HEK293 (cell line): ENCODE results near the gene TRIM23.
A peak's percentile ranks its signal among the peaks of the same experiment; 100 is the strongest.

Source experiments
- BCL11A ChIP-seq: fragments of 450-650 bp; formaldehyde crosslinking; IDR thresholded peaks from 2 replicates; pipeline ENCODE4 v1.5.1; 2016; ENCODE audit warnings: low read depth, missing biosample characterization, missing genetic modification characterization
- GLI2 ChIP-seq: fragments of 450-650 bp; formaldehyde crosslinking; IDR thresholded peaks from 2 replicates; pipeline ENCODE4; 2017; ENCODE audit warnings: missing biosample characterization, missing genetic modification characterization, low read depth, borderline replicate concordance
- HOXC10 ChIP-seq: sonication (generic); formaldehyde crosslinking; IDR thresholded peaks from 2 replicates; pipeline ENCODE4 v1.8.1; 2023; ENCODE audit warnings: mild to moderate bottlenecking, missing genetic modification reagents
- HOXD13 ChIP-seq: sonication (generic); formaldehyde crosslinking; IDR thresholded peaks from 2 replicates; pipeline ENCODE4 v1.8.0; 2022; ENCODE audit warnings: missing genetic modification reagents, borderline replicate concordance
- MZF1 ChIP-seq: fragments of 450-650 bp; formaldehyde crosslinking; IDR thresholded peaks from 2 replicates; pipeline ENCODE4 v1.5.1; 2017; ENCODE audit warnings: missing biosample characterization, missing genetic modification characterization, borderline replicate concordance
- OVOL3 ChIP-seq: fragments of 450-650 bp; formaldehyde crosslinking; IDR thresholded peaks from 2 replicates; pipeline ENCODE4 v1.5.1; 2016; ENCODE audit warnings: missing biosample characterization, missing genetic modification characterization
- PRDM1 ChIP-seq: fragments of 450-650 bp; formaldehyde crosslinking; IDR thresholded peaks from 2 replicates; pipeline ENCODE4; 2016; ENCODE audit warnings: missing biosample characterization, missing genetic modification characterization
- RBAK ChIP-seq: fragments of 450-650 bp; formaldehyde crosslinking; IDR thresholded peaks from 2 replicates; pipeline ENCODE4 v1.5.1; 2016; ENCODE audit warnings: missing biosample characterization, missing genetic modification characterization
- REST ChIP-seq: fragments of 450-650 bp; formaldehyde crosslinking; IDR thresholded peaks from 2 replicates; pipeline ENCODE4 v1.5.1; 2016; ENCODE audit warnings: missing biosample characterization, missing genetic modification characterization
- WT1 ChIP-seq: fragments of 450-650 bp; formaldehyde crosslinking; IDR thresholded peaks from 2 replicates; pipeline ENCODE4 v1.5.1; 2016; ENCODE audit warnings: missing biosample characterization, missing genetic modification characterization
- ZFP3 ChIP-seq: fragments of 450-650 bp; formaldehyde crosslinking; IDR thresholded peaks from 2 replicates; pipeline ENCODE4 v1.5.1; 2016; ENCODE audit warnings: low read depth, missing biosample characterization, missing genetic modification characterization
- ZNF121 ChIP-seq: fragments of 450-650 bp; formaldehyde crosslinking; IDR thresholded peaks from 2 replicates; pipeline ENCODE4 v1.5.1; 2016; ENCODE audit warnings: missing biosample characterization, missing genetic modification characterization
- ZNF133 ChIP-seq: fragments of 450-650 bp; formaldehyde crosslinking; IDR thresholded peaks from 2 replicates; pipeline ENCODE4 v1.5.1; 2016; ENCODE audit warnings: missing biosample characterization, missing genetic modification characterization
- ZNF155 ChIP-seq: fragments of 450-650 bp; formaldehyde crosslinking; IDR thresholded peaks from 2 replicates; pipeline ENCODE4 v1.5.1; 2016; ENCODE audit warnings: missing biosample characterization, missing genetic modification characterization
- ZNF266 ChIP-seq: fragments of 450-650 bp; formaldehyde crosslinking; IDR thresholded peaks from 2 replicates; pipeline ENCODE4 v1.5.1; 2016; ENCODE audit warnings: missing biosample characterization, missing genetic modification characterization, low read depth
- ZNF362 ChIP-seq: fragments of 450-650 bp; formaldehyde crosslinking; IDR thresholded peaks from 2 replicates; pipeline ENCODE4 v1.5.1; 2016; ENCODE audit warnings: missing biosample characterization, missing genetic modification characterization
- ZNF391 ChIP-seq: fragments of 450-650 bp; formaldehyde crosslinking; IDR thresholded peaks from 2 replicates; pipeline ENCODE4 v1.5.1; 2016; ENCODE audit warnings: low read depth, missing biosample characterization, missing genetic modification characterization, borderline replicate concordance
- ZNF560 ChIP-seq: fragments of 450-650 bp; formaldehyde crosslinking; IDR thresholded peaks from 2 replicates; pipeline ENCODE4 v1.5.1; 2017; ENCODE audit warnings: missing biosample characterization, missing genetic modification characterization, borderline replicate concordance
- ZNF571 ChIP-seq: fragments of 450-650 bp; formaldehyde crosslinking; IDR thresholded peaks from 2 replicates; pipeline ENCODE4 v1.5.0; 2017; ENCODE audit warnings: missing biosample characterization, missing genetic modification characterization
- ZNF777 ChIP-seq: fragments of 450-650 bp; formaldehyde crosslinking; IDR thresholded peaks from 2 replicates; pipeline ENCODE4 v1.5.1; 2017; ENCODE audit warnings: missing biosample characterization, missing genetic modification characterization, borderline replicate concordance
- TF ChIP-seq, protein P1 (sequence below): fragments of 450-650 bp; formaldehyde crosslinking; IDR thresholded peaks from 2 replicates; pipeline ENCODE4 v1.5.1; 2016; ENCODE audit warnings: missing biosample characterization, missing genetic modification characterization
- TF ChIP-seq, protein P2 (sequence below): fragments of 450-650 bp; formaldehyde crosslinking; conservative IDR thresholded peaks from 2 replicates; pipeline ENCODE4 v1.5.1; 2016; ENCODE audit warnings: low read depth, missing biosample characterization, missing genetic modification characterization
- TF ChIP-seq, protein P3 (sequence below): fragments of 450-650 bp; formaldehyde crosslinking; IDR thresholded peaks from 2 replicates; pipeline ENCODE4 v1.5.1; 2016; ENCODE audit warnings: missing biosample characterization, missing genetic modification characterization
- TF ChIP-seq, protein P4 (sequence below): fragments of 450-650 bp; IDR thresholded peaks from 2 replicates; pipeline ENCODE4 v1.5.1; 2018; ENCODE audit warnings: missing biosample characterization, mild to moderate bottlenecking, missing genetic modification characterization

Gene TRIM23

GRCh38 chr5:65624571-65625555 lies 730 bp upstream of the TRIM23 start, which contains the start of the genes SHLD3 and TRAPPC13 (continued):
- TF ChIP-seq, protein P1, sequence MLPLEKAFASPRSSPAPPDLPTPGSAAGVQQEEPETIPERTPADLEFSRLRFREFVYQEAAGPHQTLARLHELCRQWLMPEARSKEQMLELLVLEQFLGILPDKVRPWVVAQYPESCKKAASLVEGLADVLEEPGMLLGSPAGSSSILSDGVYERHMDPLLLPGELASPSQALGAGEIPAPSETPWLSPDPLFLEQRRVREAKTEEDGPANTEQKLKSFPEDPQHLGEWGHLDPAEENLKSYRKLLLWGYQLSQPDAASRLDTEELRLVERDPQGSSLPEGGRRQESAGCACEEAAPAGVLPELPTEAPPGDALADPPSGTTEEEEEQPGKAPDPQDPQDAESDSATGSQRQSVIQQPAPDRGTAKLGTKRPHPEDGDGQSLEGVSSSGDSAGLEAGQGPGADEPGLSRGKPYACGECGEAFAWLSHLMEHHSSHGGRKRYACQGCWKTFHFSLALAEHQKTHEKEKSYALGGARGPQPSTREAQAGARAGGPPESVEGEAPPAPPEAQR, result no peak
- TF ChIP-seq ZNF133 (tag by site-specific recombination), result no peak
- no peak for TF ChIP-seq ZNF121 (tag by site-specific recombination)
- no peak for TF ChIP-seq HOXC10 (CRISPR knock-in tag)
- no peak for TF ChIP-seq BCL11A
- no peak for TF ChIP-seq REST
- no peak for TF ChIP-seq OVOL3 (tag by site-specific recombination)
- peak; percentile 84 for TF ChIP-seq PRDM1
- peak; percentile 90; the same call in 1 of the 2 replicates for TF ChIP-seq MZF1 (tag by site-specific recombination)
- TF ChIP-seq GLI2 (tag by site-specific recombination), result no peak
- TF ChIP-seq ZNF155 (tag by site-specific recombination), result no peak
- TF ChIP-seq ZNF560 (tag by site-specific recombination), result no peak
- no peak for TF ChIP-seq ZFP3
- TF ChIP-seq, protein P2, sequence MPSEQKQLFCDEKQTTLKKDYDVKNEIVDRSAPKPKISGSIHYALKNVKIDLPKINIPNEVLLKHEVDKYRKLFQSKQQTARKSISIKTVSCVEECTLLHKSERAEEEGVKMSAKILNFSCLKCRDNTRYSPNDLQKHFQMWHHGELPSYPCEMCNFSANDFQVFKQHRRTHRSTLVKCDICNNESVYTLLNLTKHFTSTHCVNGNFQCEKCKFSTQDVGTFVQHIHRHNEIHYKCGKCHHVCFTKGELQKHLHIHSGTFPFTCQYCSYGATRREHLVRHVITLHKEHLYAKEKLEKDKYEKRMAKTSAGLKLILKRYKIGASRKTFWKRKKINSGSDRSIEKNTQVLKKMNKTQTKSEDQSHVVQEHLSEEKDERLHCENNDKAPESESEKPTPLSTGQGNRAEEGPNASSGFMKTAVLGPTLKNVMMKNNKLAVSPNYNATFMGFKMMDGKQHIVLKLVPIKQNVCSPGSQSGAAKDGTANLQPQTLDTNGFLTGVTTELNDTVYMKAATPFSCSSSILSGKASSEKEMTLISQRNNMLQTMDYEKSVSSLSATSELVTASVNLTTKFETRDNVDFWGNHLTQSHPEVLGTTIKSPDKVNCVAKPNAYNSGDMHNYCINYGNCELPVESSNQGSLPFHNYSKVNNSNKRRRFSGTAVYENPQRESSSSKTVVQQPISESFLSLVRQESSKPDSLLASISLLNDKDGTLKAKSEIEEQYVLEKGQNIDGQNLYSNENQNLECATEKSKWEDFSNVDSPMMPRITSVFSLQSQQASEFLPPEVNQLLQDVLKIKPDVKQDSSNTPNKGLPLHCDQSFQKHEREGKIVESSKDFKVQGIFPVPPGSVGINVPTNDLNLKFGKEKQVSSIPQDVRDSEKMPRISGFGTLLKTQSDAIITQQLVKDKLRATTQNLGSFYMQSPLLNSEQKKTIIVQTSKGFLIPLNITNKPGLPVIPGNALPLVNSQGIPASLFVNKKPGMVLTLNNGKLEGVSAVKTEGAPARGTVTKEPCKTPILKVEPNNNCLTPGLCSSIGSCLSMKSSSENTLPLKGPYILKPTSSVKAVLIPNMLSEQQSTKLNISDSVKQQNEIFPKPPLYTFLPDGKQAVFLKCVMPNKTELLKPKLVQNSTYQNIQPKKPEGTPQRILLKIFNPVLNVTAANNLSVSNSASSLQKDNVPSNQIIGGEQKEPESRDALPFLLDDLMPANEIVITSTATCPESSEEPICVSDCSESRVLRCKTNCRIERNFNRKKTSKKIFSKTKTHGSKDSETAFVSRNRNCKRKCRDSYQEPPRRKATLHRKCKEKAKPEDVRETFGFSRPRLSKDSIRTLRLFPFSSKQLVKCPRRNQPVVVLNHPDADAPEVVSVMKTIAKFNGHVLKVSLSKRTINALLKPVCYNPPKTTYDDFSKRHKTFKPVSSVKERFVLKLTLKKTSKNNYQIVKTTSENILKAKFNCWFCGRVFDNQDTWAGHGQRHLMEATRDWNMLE (tag by site-specific recombination), result peak; percentile 76
- TF ChIP-seq ZNF362 (tag by site-specific recombination), result peak; percentile 95
- no peak for TF ChIP-seq ZNF777 (tag by site-specific recombination)
- TF ChIP-seq, protein P3, sequence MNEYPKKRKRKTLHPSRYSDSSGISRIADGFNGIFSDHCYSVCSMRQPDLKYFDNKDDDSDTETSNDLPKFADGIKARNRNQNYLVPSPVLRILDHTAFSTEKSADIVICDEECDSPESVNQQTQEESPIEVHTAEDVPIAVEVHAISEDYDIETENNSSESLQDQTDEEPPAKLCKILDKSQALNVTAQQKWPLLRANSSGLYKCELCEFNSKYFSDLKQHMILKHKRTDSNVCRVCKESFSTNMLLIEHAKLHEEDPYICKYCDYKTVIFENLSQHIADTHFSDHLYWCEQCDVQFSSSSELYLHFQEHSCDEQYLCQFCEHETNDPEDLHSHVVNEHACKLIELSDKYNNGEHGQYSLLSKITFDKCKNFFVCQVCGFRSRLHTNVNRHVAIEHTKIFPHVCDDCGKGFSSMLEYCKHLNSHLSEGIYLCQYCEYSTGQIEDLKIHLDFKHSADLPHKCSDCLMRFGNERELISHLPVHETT (tag by site-specific recombination), result peak; percentile 36; the same call in 1 of the 2 replicates
- TF ChIP-seq ZNF266, result no peak
- no peak for TF ChIP-seq ZNF391 (tag by site-specific recombination)
- TF ChIP-seq RBAK (tag by site-specific recombination), result no peak
- TF ChIP-seq, protein P4, sequence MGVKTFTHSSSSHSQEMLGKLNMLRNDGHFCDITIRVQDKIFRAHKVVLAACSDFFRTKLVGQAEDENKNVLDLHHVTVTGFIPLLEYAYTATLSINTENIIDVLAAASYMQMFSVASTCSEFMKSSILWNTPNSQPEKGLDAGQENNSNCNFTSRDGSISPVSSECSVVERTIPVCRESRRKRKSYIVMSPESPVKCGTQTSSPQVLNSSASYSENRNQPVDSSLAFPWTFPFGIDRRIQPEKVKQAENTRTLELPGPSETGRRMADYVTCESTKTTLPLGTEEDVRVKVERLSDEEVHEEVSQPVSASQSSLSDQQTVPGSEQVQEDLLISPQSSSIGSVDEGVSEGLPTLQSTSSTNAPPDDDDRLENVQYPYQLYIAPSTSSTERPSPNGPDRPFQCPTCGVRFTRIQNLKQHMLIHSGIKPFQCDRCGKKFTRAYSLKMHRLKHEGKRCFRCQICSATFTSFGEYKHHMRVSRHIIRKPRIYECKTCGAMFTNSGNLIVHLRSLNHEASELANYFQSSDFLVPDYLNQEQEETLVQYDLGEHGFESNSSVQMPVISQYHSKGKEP, result no peak
- no peak for TF ChIP-seq WT1 (tag by site-specific recombination)
- TF ChIP-seq HOXD13 (CRISPR knock-in tag), result no peak
- TF ChIP-seq ZNF571, result no peak
